Stomach (tissue), 9 donors: ENCODE measurements around the gene SFRP5. TPM values are rescaled to one million over a fixed set of nuclear protein-coding genes. Genes with fewer than 3 reads are reported as not detected.

Experiments
- DNase-seq, 2 donors: peaks; one replicate each; pipeline versions ENCODE4 v3.0.0 to v3.0.0-alpha.2; 2013 to 2019
- H3K27ac ChIP-seq, 5 donors: fragments of 200-600 bp in 4 of 5; sonication (generic) in 4 of 5; one replicate each; pipeline ENCODE4 v1.5.1; 2013 to 2019; ENCODE audit warnings: mild to moderate bottlenecking in 1 of 5, moderate library complexity in 1 of 5
- H3K27me3 ChIP-seq, 3 donors: fragments of 200-600 bp; sonication (generic); one replicate each; pipeline ENCODE4 v1.5.1; 2017 to 2019; ENCODE audit warnings: mixed run types in 1 of 3
- H3K36me3 ChIP-seq, 4 donors: fragments of 200-600 bp; sonication (generic); 1 replicate in 3 of 4; 2 replicates in 1 of 4; pipeline ENCODE4 v1.5.1; 2016 to 2019
- H3K4me1 ChIP-seq, 4 donors: fragments of 200-600 bp; sonication (generic); one replicate each; pipeline ENCODE4 v1.5.1; 2016 to 2019
- H3K4me3 ChIP-seq, 4 donors: fragments of 200-600 bp; sonication (generic) in 3 of 4; one replicate each; pipeline ENCODE4 v1.5.1; 2016 to 2019; ENCODE audit warnings: mild to moderate bottlenecking in 1 of 4
- H3K9me3 ChIP-seq, 4 donors: fragments of 200-600 bp; sonication (generic); one replicate each; pipeline ENCODE4 v1.5.1; 2016 to 2019
- CTCF ChIP-seq, 7 experiments: fragments of 450-650 bp in 4 of 7; fragments of 200-600 bp in 3 of 7; sonication (generic) in 3 of 7; IDR thresholded peaks; one replicate each; pipeline ENCODE4 v1.5.1; 2016 to 2019; ENCODE audit warnings: antibody characterized with exemption in 7 of 7, control low read depth in 2 of 7, mild to moderate bottlenecking in 1 of 7
- EP300 ChIP-seq: sonication (generic); formaldehyde crosslinking; IDR thresholded peaks from one replicate; pipeline ENCODE4 v1.6.1; 2017; ENCODE audit warnings: antibody characterized with exemption
- POLR2A ChIP-seq, 4 donors: fragments of 450-650 bp; IDR thresholded peaks; one replicate each; pipeline ENCODE4 v1.6.1; 2016; ENCODE audit warnings: antibody characterized with exemption in 4 of 4, control low read depth in 2 of 4, mild to moderate bottlenecking in 1 of 4, moderate library complexity in 1 of 4
- POLR2AphosphoS5 ChIP-seq, 3 donors: sonication (generic); formaldehyde crosslinking; IDR thresholded peaks; one replicate each; pipeline ENCODE4 v1.6.1; 2016; ENCODE audit warnings: antibody characterized with exemption in 3 of 3
- WGBS, 5 donors: extraction: QIAGEN DNeasy Blood & Tissue Kit in 3 of 5; methylation state at CpG; one replicate each; pipeline versions ENCODE4 v1.1.5 to v1.1.7; 2013 to 2018; 5-methylcytosine and 5-hydroxymethylcytosine counted together
- intact Hi-C: fragments of 100-400 bp; cut with DNase I; formaldehyde crosslinking; loops from one replicate; pipeline ENCODE4 v1.15.1; 2023; ENCODE audit warnings: low total_unique reads
- polyA plus RNA-seq, 3 donors: library from polyadenylated mRNA; stranded (reverse); fragments of 200-250 nt; gene quantifications; one replicate each; pipeline ENCODE4 v1.2.3, GENCODE V29; 2013
- total RNA-seq, 5 donors: library from RNA; depleted of rRNA; stranded (reverse); fragments of >200 nt; gene quantifications; one replicate each; pipeline versions ENCODE4 v1.1.0 to v1.2.3, GENCODE V29; 2014 to 2016
- donor health status: healthy with polysubstance abuse.
- donor health status: Bipolar disorder and iron deficiency.
- donor health status: healthy.

The SFRP5 gene
- total and polyA plus RNA-seq, 8 donors, result 0.45 to 8.4 (median 2.1) TPM; not detected in 1

- WGBS, 5 donors, result 69 to 72% (median 71%) methylated on average over 13 of the region's 13 CpGs
- Histone ChIP-seq H3K27ac (peak overlapping the region in 4 of 5 donors; percentile 90 to 97 (median 96)), H3K9me3 (no peaks in the 10 kb centered on the region), H3K4me1 (peaks cover 11 to 42% (median 19%) of the 10 kb centered on the region in 4 donors), H3K36me3 (peaks cover 11 to 31% (median 26%) of the 10 kb centered on the region in 4 donors), H3K27me3 (no peaks in the 10 kb centered on the region), H3K4me3 (peak overlapping the region; percentile 61 to 87 (median 76))
- DNase-seq, result no peak
- no peak for TF ChIP-seq POLR2AphosphoS5 (IDR thresholded peaks at IDR 0.05)
- no peak for TF ChIP-seq POLR2A (IDR thresholded peaks at IDR 0.05)
- TF ChIP-seq EP300, result no peak
- TF ChIP-seq CTCF (IDR thresholded peaks at IDR 0.05), result no peak
- intact Hi-C loops, result no loop called here
Observed at GRCh38 chr10:97736403-97736901, 35.3 kb downstream of the SFRP5 start.

- WGBS, 5 donors, result 79 to 90% (median 87%) methylated on average over 6 of the region's 6 CpGs
- H3K4me1 ChIP-seq, result peaks cover 11 to 24% (median 18%) of the 10 kb centered on the region in 4 donors
- no peaks in the 10 kb centered on the region for H3K27me3 ChIP-seq
- DNase-seq, result no peak
- H3K36me3 ChIP-seq, result peaks cover 0 to 7% (median 3%) of the 10 kb centered on the region in 4 donors
- H3K9me3 ChIP-seq, result no peaks in the 10 kb centered on the region
- no peak for TF ChIP-seq EP300
- TF ChIP-seq CTCF (IDR thresholded peaks at IDR 0.05), result no peak
- TF ChIP-seq POLR2A (IDR thresholded peaks at IDR 0.05), result no peak
- TF ChIP-seq POLR2AphosphoS5 (IDR thresholded peaks at IDR 0.05), result no peak
- no peak overlapping the region for H3K4me3 ChIP-seq
- intact Hi-C loops, result loop anchor here (5.0 kb wide), 1 partner anchor 57 kb away; no protein-coding TSS in a partner anchor
- H3K27ac ChIP-seq, result no peak overlapping the region
Observed at GRCh38 chr10:97734021-97734420, 37.8 kb downstream of the SFRP5 start.

- DNase-seq, result no peak
- Histone ChIP-seq H3K27me3 (no peaks in the 10 kb centered on the region), H3K27ac (no peak overlapping the region), H3K4me1 (peaks cover 6 to 17% (median 11%) of the 10 kb centered on the region in 4 donors), H3K9me3 (no peaks in the 10 kb centered on the region), H3K4me3 (no peak overlapping the region), H3K36me3 (no peaks in the 10 kb centered on the region)
- intact Hi-C loops, result loop anchor here (5.0 kb wide), 1 partner anchor 56 kb away; no protein-coding TSS in a partner anchor
- no peak for TF ChIP-seq CTCF (IDR thresholded peaks at IDR 0.05)
- TF ChIP-seq POLR2A (IDR thresholded peaks at IDR 0.05), result no peak
- TF ChIP-seq EP300, result no peak
- TF ChIP-seq POLR2AphosphoS5 (IDR thresholded peaks at IDR 0.05), result no peak
- WGBS, 5 donors, result 75 to 82% (median 77%) methylated on average over 5 of the region's 5 CpGs
Observed at GRCh38 chr10:97733256-97733655, 38.5 kb downstream of the SFRP5 start.

- DNase-seq, result no peak
- no peak for TF ChIP-seq POLR2AphosphoS5 (IDR thresholded peaks at IDR 0.05)
- no peak for TF ChIP-seq EP300
- no peak for TF ChIP-seq CTCF (IDR thresholded peaks at IDR 0.05)
- no peak for TF ChIP-seq POLR2A (IDR thresholded peaks at IDR 0.05)
- H3K27ac ChIP-seq, result no peak overlapping the region
- no peaks in the 10 kb centered on the region for H3K9me3 ChIP-seq
- peaks cover 0 to 14% (median 4%) of the 10 kb centered on the region in 4 donors for H3K4me1 ChIP-seq
- no peaks in the 10 kb centered on the region for H3K27me3 ChIP-seq
- intact Hi-C loops, result loop anchor here (5.0 kb wide), 1 partner anchor 55 kb away; no protein-coding TSS in a partner anchor
- H3K36me3 ChIP-seq, result no peaks in the 10 kb centered on the region
- 65 to 81% (median 73%) methylated on average over 4 of the region's 4 CpGs for WGBS, 5 donors
- no peak overlapping the region for H3K4me3 ChIP-seq
Observed at GRCh38 chr10:97732052-97732359, 39.8 kb downstream of the SFRP5 start.
